HTR-8/SVneo (cell line): ENCODE results near the gene CAMK1D.
"Not testable (repeated sequence)": the region's sequence is repeated elsewhere in the genome, so short reads cannot be mapped to it uniquely, and the experiment has no call there.

Experiments used
- DNase-seq: peaks from one replicate; pipeline ENCODE4 v3.0.0; 2011; ENCODE audit warnings: low spot score, mixed read lengths; ENCODE audit not compliant: insufficient read length
- FAIRE-seq: peaks from 2 replicates; lab custom pipeline; 2011; peaks lifted over from hg19 to GRCh38; lab: Jason Lieb, UNC

Gene CAMK1D

GRCh38 chr10:12419262-12419847, 70.0 kb downstream of the CAMK1D start:
- peak; percentile 58 for DNase-seq
- FAIRE-seq, result no peak

GRCh38 chr10:12420530-12421120, 71.3 kb downstream of the CAMK1D start:
- FAIRE-seq, result no peak
- DNase-seq, result no peak

DNA sequence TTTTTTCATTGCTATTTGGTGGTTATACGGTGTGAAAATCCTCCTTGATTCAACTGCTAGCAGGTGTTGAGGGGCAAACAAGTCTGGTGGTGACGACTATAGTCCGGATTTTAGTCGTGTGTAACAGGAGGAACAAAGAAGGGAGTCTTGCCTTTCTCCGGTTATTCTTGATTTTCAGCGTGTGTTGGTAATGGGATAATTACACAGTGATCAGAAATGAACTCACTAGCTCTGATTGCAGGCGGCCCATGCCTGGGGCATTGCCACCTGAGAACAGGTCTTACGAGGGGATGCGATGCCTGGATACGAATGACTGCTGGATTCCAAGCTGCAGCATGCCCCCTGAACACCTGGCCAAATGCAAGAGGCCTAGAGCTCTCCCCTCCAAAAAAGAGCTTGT, 72.8 kb downstream of the CAMK1D start:
- DNase-seq, result no peak
- FAIRE-seq, result no peak

DNA sequence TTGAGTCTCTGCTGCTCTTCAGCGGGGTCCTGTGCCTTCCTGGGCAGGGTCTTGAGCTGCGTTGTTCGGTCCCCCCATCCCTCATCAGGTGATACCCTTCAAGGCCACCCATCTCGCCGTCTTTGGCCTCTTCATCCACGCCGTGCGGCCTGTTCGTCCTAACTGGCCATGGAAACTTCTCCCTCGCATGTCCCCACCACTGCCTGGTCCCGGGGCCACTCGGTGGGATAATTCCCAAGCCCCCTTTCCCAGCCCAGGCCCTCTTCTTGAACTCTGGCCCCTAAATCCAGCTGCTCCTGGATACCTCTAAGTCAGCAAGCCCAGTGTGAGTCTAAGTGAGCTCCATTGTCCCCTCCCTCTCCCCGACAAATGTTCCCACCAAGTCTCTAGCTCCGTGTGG, 74.5 kb downstream of the CAMK1D start:
- FAIRE-seq, result no peak
- no peak for DNase-seq

DNA sequence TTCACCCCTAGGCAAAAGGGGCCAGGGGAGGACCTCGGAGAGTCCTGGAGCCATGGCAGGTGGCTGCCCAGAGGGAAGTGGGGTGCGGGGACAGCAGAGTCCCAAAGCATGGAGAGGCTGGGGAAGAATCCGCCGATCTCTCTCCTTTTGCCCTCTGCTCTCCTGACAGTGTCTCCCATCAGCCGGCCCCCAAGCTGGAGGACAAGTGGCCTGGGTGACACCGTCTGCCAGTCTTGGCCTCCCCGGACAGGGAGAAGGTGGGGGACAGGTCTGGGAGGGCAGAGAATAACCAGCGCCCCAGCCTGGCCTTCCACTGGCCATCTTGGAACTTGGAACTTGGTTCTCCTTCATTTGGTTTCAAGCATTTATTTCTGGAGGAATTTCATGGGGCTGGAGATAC, 77.9 kb downstream of the CAMK1D start:
- FAIRE-seq, result no peak
- no peak for DNase-seq

DNA sequence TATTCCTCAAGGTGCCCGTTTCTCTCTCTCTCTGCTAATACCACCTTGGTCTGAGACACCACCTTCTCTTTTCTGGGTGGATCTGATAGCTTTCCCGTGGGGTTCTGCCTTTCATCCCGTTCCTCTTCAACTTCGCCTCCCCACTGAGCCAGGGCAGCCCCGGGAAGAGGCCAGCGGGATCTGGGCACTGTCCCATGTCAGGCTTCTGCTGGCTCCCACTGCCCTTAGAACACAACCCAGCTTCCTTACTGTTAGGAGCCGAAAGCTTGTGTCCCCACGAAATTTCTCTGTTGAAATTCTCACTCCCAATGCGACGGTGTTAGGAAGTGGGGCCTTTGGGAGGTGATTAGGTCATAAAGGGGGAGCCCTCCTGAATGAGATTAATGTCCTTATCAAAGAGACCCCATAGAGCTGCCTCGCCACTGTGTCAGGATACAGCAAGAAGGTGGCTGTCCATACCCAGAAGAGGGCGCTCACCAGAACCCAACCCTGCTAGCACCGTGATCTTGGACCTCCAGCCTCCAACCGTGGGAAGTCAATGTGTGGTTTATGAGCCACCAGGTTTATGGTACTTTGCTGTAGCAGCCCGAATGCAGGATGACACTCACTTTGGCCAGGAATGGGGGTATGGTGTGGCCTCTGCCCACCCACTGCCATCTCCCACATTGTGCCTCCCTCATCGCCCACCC, 79.2 kb downstream of the CAMK1D start:
- DNase-seq (no peak), FAIRE-seq (no peak)

- FAIRE-seq (no peak), DNase-seq (no peak)
Measured at GRCh38 chr10:12430406-12430982, 81.1 kb downstream of the CAMK1D start.

GRCh38 chr10:12431151-12432101, 82.1 kb downstream of the CAMK1D start:
- DNase-seq, result no peak

DNA sequence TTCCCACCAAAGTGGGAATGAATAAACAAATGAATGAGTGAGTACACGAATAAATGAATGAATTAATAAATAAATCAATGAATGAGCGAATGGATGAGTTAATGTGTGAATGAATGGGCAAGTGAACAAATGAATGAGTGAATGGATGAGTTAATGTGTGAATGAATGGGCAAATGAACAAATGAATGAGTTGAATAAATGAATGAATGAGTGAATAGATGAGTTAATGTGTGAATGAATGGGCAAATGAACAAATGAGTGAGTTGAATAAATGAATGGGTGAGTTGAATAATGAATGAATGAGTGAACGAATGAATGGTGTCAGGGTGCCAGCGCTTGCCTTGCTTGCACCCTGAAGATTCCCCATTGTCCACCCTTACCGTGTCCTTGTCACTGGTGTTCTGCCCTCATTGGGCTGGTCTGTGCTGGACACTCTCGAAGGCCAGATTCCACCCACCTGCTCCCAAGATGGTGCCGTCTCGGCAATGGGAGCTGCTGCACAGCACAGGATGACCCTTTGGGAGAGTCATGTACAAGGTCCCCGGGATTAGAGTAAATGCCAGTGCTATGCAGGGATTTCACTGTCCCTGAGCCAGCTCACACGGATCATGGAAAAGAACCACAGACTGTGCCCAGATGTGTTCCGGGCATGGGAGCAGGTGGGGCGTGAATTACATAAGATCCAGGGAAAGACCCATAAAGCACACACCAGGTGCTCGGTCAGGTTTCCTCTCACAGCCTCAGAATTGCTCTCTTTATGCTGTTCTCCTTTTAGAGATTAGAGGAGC, 83.2 kb downstream of the CAMK1D start:
- FAIRE-seq (no peak), DNase-seq (no peak)

More at GRCh38 chr10:12431151-12432101, 82.1 kb downstream of the CAMK1D start:
- no peak for FAIRE-seq

DNA sequence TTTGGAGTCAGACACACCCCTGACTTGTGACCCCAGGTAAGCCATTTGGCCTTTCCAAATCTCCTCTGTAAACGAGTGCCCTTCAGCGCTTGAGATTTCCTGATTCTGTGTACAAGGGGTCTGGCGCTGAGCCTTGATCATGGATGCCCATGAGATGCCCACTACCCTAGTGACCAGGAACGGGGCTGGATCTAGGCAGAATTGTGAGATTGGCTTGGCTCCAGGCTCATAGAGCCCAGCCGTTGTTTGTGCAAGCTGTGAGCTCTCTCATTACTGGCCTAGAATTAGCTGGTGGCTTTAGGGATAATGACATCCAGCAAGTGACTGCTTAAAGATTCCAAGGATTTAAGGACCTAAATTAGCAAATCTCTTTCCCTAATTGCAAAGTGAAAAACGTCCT, 84.9 kb downstream of the CAMK1D start:
- FAIRE-seq, result no peak
- no peak for DNase-seq

- FAIRE-seq, DNase-seq: not testable (repeated sequence)
Measured at GRCh38 chr10:12434677-12435076, 85.3 kb downstream of the CAMK1D start.

DNA sequence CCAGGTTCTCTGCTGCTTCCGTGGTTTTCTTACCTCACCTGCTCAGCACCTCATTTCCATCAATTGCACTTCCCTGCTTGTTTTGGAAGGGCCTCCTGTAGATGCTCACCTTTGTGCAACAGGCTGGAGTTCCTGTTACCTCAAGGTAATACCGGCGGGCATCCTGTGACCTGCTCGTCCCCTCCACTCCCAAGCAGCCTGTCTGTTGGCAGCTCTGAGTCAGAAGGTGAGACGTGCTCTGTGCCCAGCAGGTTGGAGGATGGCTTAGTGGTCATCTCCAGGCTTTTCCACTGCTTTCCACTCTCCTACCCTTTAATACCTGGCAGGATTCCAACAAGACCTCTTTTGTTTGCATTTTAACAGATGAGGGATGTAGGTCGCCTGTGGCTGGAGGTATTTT, 86.0 kb downstream of the CAMK1D start:
- DNase-seq (no peak), FAIRE-seq (no peak)

DNA sequence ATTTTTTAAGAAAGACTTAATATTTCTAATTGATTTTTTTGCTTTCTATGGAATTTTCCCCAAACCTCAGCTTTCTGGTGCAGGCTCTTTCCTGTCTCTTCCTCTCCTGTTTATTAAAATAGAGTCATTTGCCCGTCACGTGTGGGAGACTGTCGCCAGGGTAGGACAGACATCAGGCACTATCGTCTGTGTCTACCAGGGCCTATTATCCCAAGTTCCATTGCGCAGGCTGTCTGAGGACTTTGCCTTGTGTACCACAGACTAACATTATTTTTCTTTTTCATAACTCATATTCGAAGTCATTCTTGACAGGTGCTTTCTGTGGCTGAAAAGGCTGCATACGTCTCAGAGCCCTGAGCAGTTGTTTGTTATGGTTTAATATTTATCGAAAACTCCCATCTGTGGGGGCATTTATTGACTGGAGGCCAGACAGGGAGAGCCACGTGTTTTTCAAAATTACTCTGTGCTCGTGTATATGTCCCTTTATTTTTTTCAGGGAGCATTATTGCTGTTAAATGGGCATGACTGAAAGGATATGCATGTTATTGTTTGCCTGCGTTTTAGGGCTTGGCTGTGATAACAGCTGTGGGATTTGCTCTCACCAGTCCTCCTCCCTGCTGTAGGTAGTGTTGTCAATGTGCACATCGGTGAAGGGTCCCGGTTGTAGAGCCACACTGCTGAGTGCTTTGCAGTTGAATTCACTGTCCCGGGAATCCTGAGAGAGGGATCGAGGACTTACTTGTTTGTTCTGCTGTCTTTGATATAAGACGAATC, 89.8 kb downstream of the CAMK1D start:
- FAIRE-seq, result no peak

GRCh38 chr10:12439767-12440166, 90.4 kb downstream of the CAMK1D start:
- not testable (repeated sequence) for DNase-seq, FAIRE-seq

More for the DNA sequence above, 89.8 kb downstream of the CAMK1D start:
- no peak for DNase-seq

- no peak for FAIRE-seq
Measured at GRCh38 chr10:12443026-12443425, 93.7 kb downstream of the CAMK1D start.

GRCh38 chr10:12444981-12445700, 95.8 kb downstream of the CAMK1D start:
- FAIRE-seq (no peak), DNase-seq (no peak)

More at GRCh38 chr10:12443026-12443425, 93.7 kb downstream of the CAMK1D start:
- no peak for DNase-seq

GRCh38 chr10:12445701-12446334, 96.5 kb downstream of the CAMK1D start:
- DNase-seq, result no peak
- no peak for FAIRE-seq

DNA sequence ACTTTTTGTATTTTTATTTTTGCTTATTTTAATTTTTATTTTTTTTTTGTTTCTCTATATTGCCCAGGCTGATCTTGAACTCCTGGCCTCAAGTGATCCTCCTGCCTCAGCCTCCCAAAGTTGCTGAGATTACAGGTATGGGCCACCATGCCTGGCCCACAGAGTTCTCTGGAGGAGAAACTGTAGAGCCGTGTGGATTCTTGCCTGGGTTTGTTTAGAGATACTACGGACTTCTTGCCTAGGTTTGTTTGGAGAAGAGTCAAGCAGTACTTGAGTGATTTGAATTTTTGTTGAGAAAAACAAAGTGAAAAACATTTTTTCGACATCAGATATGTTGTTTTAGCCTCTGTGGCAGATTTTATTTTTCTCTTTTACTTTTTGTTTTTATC, 99.0 kb downstream of the CAMK1D start:
- DNase-seq (no peak), FAIRE-seq (no peak)
